OCI-LY1 (cell line): ENCODE measurements around the gene OR13C5.
"Not testable (repeated sequence)": the region's sequence is repeated elsewhere in the genome, so short reads cannot be mapped to it uniquely, and the experiment has no call there.

Experiments used
- H2AFZ ChIP-seq: fragments of 200-600 bp; sonication (generic), shearing (Covaris generic); 2 replicates; pipeline ENCODE4 v1.6.0; 2014; ENCODE audit warnings: antibody characterized with exemption, mild to moderate bottlenecking, low read length
- H3F3A ChIP-seq: fragments of 200-600 bp; sonication (generic), shearing (Covaris generic); 2 replicates; pipeline ENCODE4 v1.6.0; 2014; ENCODE audit warnings: mild to moderate bottlenecking, antibody characterized with exemption, low read length, moderate library complexity; ENCODE audit not compliant: insufficient read depth
- H3K27ac ChIP-seq: fragments of 200-600 bp; sonication (generic); 2 replicates; pipeline ENCODE4 v1.5.1; 2014; ENCODE audit warnings: low read length, mixed run types, mild to moderate bottlenecking, low read depth; ENCODE audit not compliant: poor library complexity, severe bottlenecking
- H3K27me3 ChIP-seq: fragments of 200-600 bp; sonication (generic); 2 replicates; pipeline ENCODE4 v1.6.0; 2014; ENCODE audit warnings: antibody characterized with exemption, mild to moderate bottlenecking, low read length, moderate library complexity; ENCODE audit not compliant: insufficient read depth
- H3K36me3 ChIP-seq: fragments of 200-600 bp; sonication (generic); 2 replicates; pipeline ENCODE4 v1.6.1; 2014; ENCODE audit warnings: mild to moderate bottlenecking, antibody characterized with exemption, low read length, moderate library complexity, mixed read lengths; ENCODE audit not compliant: insufficient read depth
- H3K4me1 ChIP-seq: fragments of 200-600 bp; sonication (generic); 2 replicates; pipeline ENCODE4 v1.5.1; 2014; ENCODE audit warnings: mild to moderate bottlenecking, low read length, moderate library complexity; ENCODE audit not compliant: insufficient read depth, severe bottlenecking
- H3K4me2 ChIP-seq: fragments of 200-600 bp; sonication (generic), shearing (Covaris generic); 2 replicates; pipeline ENCODE4 v1.6.1; 2014; ENCODE audit warnings: low read length
- H3K4me3 ChIP-seq: fragments of 200-600 bp; sonication (generic); 2 replicates; pipeline ENCODE4 v1.5.1; 2014; ENCODE audit warnings: low read length, low read depth, mild to moderate bottlenecking, mixed read lengths; ENCODE audit not compliant: poor library complexity, severe bottlenecking
- H3K79me2 ChIP-seq: fragments of 200-600 bp; shearing (Covaris generic); 2 replicates; pipeline ENCODE4 v1.6.1; 2016; ENCODE audit warnings: mixed run types, low read length, mixed read lengths; ENCODE audit not compliant: insufficient read depth
- H3K9ac ChIP-seq: fragments of 200-600 bp; sonication (generic), shearing (Covaris generic); 2 replicates; pipeline ENCODE4 v1.6.1; 2014; ENCODE audit warnings: mild to moderate bottlenecking, low read length, mixed read lengths
- H3K9me2 ChIP-seq: fragments of 200-600 bp; sonication (generic), shearing (Covaris generic); 2 replicates; pipeline ENCODE4 v1.6.1; 2014; ENCODE audit warnings: low read depth, mild to moderate bottlenecking, low read length, mixed read lengths
- H3K9me3 ChIP-seq: fragments of 200-600 bp; shearing (Covaris generic); 2 replicates; pipeline ENCODE4 v1.6.1; 2014; ENCODE audit warnings: low read length, mixed read lengths
- H4K20me1 ChIP-seq: fragments of 200-600 bp; sonication (generic), shearing (Covaris generic); 2 replicates; pipeline ENCODE4 v1.6.0; 2016; ENCODE audit warnings: mild to moderate bottlenecking, low read length; ENCODE audit not compliant: insufficient read depth
- CTCF ChIP-seq: fragments of 200-600 bp; sonication (generic), shearing (Covaris generic); IDR thresholded peaks from 2 replicates; pipeline ENCODE4 v1.5.1; 2017; ENCODE audit warnings: mild to moderate bottlenecking, antibody characterized with exemption, low read length, moderate library complexity, mixed read lengths
- EZH2 ChIP-seq: fragments of 200-600 bp; sonication (generic), shearing (Covaris generic); IDR thresholded peaks from 2 replicates; pipeline ENCODE4 v1.8.0; 2017; ENCODE audit warnings: borderline replicate concordance, mixed run types, mild to moderate bottlenecking, antibody characterized with exemption, low read length, moderate library complexity, mixed read lengths

The OR13C5 gene

DNA sequence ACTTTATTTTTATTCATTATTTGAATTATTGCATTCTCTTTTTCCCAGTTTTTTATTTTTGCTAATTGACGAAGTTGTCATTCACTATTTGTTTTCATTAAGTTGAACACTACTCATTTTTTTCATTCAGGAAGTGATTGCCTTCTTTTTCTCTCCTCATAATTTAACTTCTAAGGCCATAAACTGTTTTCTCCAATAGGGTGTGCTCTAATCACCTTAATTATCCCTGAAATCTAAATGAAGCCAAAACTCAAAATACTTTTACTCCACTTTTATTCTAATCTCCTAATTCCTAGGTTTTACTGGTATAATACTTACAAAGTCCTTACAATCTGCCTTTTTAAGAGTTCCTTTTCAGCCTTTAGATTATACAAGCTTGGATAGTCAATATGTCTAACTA, 9.1 kb upstream of the OR13C5 start:
- no peaks in the 10 kb centered on the region for H3F3A ChIP-seq
- H3K27me3 ChIP-seq: no peaks in the 10 kb centered on the region
- H3K4me1 ChIP-seq: no peaks in the 10 kb centered on the region
- no peaks in the 10 kb centered on the region for H3K36me3 ChIP-seq
- H2AFZ ChIP-seq: no peak overlapping the region
- no peaks in the 10 kb centered on the region for H4K20me1 ChIP-seq
- no peak; the same call in 1 of the 2 replicates for TF ChIP-seq CTCF
- TF ChIP-seq EZH2: no peak
- no peak overlapping the region for H3K4me2 ChIP-seq
- no peak overlapping the region for H3K9ac ChIP-seq
- no peaks in the 10 kb centered on the region for H3K79me2 ChIP-seq
- H3K27ac ChIP-seq: no peak overlapping the region
- H3K9me2 ChIP-seq: no peaks in the 10 kb centered on the region
- no peak overlapping the region for H3K4me3 ChIP-seq
- H3K9me3 ChIP-seq: no peaks in the 10 kb centered on the region

- TF ChIP-seq EZH2: no peak
- no peaks in the 10 kb centered on the region for H3K27me3 ChIP-seq
- H3K36me3 ChIP-seq: no peaks in the 10 kb centered on the region
- no peak overlapping the region for H2AFZ ChIP-seq
- no peaks in the 10 kb centered on the region for H3K79me2 ChIP-seq
- no peak overlapping the region for H3K27ac ChIP-seq
- no peaks in the 10 kb centered on the region for H3F3A ChIP-seq
- no peaks in the 10 kb centered on the region for H3K9me3 ChIP-seq
- H3K4me2 ChIP-seq: no peak overlapping the region
- H3K4me1 ChIP-seq: no peaks in the 10 kb centered on the region
- no peaks in the 10 kb centered on the region for H3K9me2 ChIP-seq
- H3K9ac ChIP-seq: no peak overlapping the region
- no peak overlapping the region for H3K4me3 ChIP-seq
- H4K20me1 ChIP-seq: no peaks in the 10 kb centered on the region
Observed at GRCh38 chr9:104606152-104606551, 6.9 kb upstream of the OR13C5 start.

GRCh38 chr9:104605527-104605926, 6.3 kb upstream of the OR13C5 start, which contains the start of gene OR13C2:
TSS of gene OR13C2 (minus strand) at chr9:104605627. CDS start at chr9:104605627, 0 bp downstream.
- H3K36me3 ChIP-seq, H3K27ac ChIP-seq, H3K9me2 ChIP-seq, H2AFZ ChIP-seq, H4K20me1 ChIP-seq, H3F3A ChIP-seq, H3K4me2 ChIP-seq, H3K9ac ChIP-seq, H3K27me3 ChIP-seq, H3K4me1 ChIP-seq, H3K9me3 ChIP-seq, H3K79me2 ChIP-seq, H3K4me3 ChIP-seq: not testable (repeated sequence)

DNA sequence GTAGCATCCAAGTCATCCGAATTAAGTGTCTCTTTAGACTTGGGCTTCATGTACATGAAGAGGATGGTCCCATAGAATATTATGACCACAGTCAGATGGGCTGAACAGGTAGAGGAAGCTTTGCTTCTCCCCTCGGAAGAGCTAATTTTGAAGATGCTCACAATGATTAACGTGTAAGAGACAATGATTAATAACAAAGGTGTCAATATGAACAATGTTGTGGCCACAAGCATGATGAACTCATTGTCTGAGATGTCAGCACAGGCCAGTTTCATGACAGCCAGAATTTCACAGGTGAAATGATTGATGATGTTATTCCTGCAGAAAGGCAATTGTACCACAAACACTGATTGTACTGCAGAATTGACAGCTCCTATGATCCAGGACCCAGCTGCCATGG, 5.6 kb upstream of the OR13C5 start:
- H3K4me3 ChIP-seq: no peak overlapping the region
- no peaks in the 10 kb centered on the region for H3K27me3 ChIP-seq
- no peaks in the 10 kb centered on the region for H4K20me1 ChIP-seq
- no peak overlapping the region for H3K9ac ChIP-seq
- TF ChIP-seq CTCF (no peak), EZH2 (no peak)
- H2AFZ ChIP-seq: no peak overlapping the region
- no peaks in the 10 kb centered on the region for H3K36me3 ChIP-seq
- H3K4me1 ChIP-seq: no peaks in the 10 kb centered on the region
- no peaks in the 10 kb centered on the region for H3F3A ChIP-seq
- no peak overlapping the region for H3K27ac ChIP-seq
- no peaks in the 10 kb centered on the region for H3K9me2 ChIP-seq
- no peak overlapping the region for H3K4me2 ChIP-seq
- no peaks in the 10 kb centered on the region for H3K79me2 ChIP-seq
- no peaks in the 10 kb centered on the region for H3K9me3 ChIP-seq

DNA sequence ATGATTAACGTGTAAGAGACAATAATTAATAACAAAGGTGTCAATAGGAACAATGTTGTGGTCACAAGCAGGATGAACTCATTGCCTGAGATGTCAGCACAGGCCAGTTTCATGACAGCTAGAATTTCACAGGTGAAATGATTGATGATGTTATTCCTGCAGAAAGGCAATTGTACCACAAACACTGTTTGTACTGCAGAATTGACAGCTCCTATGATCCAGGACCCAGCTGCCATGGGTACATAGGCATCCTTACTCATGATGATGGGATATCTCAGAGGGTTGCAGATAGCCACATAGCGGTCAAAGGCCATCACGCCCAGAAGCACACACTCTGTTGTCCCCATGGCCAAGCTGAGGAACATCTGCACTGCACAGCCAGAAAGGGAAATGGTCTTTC, 464 bp downstream of the OR13C5 start:
- not testable (repeated sequence) for H3K79me2 ChIP-seq, H3K4me3 ChIP-seq, H4K20me1 ChIP-seq, H3K4me1 ChIP-seq, H3F3A ChIP-seq, H3K9ac ChIP-seq, H3K27me3 ChIP-seq, H3K9me3 ChIP-seq, H3K4me2 ChIP-seq, H3K36me3 ChIP-seq, H3K27ac ChIP-seq, H2AFZ ChIP-seq, H3K9me2 ChIP-seq
